ENCODE measurements around the gene NOCT.
"Not testable (repeated sequence)": the region's sequence is repeated elsewhere in the genome, so short reads cannot be mapped to it uniquely, and the experiment has no call there.

Gene NOCT

GRCh38 chr4:139050446-139050845 lies 34.9 kb downstream of the NOCT start:
- TF ChIP-seq ZFX (IDR thresholded peaks at IDR 0.05; ENCODE audit: borderline replicate concordance), result no peak
- TF ChIP-seq, protein P1, sequence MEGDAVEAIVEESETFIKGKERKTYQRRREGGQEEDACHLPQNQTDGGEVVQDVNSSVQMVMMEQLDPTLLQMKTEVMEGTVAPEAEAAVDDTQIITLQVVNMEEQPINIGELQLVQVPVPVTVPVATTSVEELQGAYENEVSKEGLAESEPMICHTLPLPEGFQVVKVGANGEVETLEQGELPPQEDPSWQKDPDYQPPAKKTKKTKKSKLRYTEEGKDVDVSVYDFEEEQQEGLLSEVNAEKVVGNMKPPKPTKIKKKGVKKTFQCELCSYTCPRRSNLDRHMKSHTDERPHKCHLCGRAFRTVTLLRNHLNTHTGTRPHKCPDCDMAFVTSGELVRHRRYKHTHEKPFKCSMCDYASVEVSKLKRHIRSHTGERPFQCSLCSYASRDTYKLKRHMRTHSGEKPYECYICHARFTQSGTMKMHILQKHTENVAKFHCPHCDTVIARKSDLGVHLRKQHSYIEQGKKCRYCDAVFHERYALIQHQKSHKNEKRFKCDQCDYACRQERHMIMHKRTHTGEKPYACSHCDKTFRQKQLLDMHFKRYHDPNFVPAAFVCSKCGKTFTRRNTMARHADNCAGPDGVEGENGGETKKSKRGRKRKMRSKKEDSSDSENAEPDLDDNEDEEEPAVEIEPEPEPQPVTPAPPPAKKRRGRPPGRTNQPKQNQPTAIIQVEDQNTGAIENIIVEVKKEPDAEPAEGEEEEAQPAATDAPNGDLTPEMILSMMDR (IDR thresholded peaks at IDR 0.05), result no peak

GRCh38 chr4:139053909-139054308 lies 38.3 kb downstream of the NOCT start:
- no peak overlapping the region for H3K27ac ChIP-seq
- TF ChIP-seq ZFX (IDR thresholded peaks at IDR 0.05; ENCODE audit: borderline replicate concordance), result no peak
- TF ChIP-seq, protein P1 (IDR thresholded peaks at IDR 0.05), result no peak

More at GRCh38 chr4:139050446-139050845, 34.9 kb downstream of the NOCT start:
- no peak overlapping the region for H3K27ac ChIP-seq

DNA sequence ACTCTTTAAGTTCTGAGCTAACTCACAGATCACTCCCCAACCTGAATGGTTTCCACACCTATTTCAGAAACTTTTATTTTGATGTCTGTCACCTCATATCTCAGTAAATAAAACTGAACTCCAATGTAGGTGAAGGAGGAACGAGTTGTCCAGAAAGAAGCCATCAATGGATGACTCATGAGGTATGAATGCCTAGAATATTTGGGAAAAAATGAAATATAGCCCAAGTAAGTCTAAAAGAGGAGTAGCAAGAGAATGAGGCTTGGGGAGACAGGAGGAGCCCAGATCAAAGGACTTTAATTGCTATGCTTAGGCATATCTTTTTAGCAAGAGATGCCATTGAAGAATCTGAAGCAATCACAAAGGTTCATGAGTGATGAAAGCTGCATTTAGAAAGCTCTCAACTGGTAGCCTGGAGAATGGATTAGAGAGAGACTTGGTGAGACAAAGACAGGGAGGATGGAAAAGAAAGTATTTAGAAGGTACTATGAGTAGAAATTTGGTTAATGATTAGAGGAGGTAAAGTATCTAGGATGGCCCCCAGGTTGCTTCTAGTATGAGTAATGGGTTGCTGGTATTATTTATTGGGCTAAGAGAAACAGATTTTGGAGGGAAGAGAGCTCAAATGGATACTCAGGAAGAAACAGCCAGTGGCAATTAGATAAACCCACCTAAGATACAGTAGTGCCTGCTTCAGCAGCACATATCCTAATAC lies 39.4 kb downstream of the NOCT start:
- H3K27ac ChIP-seq, result no peak overlapping the region
- TF ChIP-seq, protein P1 (IDR thresholded peaks at IDR 0.05), result no peak
- TF ChIP-seq ZFX (IDR thresholded peaks at IDR 0.05; ENCODE audit: borderline replicate concordance), result no peak

DNA sequence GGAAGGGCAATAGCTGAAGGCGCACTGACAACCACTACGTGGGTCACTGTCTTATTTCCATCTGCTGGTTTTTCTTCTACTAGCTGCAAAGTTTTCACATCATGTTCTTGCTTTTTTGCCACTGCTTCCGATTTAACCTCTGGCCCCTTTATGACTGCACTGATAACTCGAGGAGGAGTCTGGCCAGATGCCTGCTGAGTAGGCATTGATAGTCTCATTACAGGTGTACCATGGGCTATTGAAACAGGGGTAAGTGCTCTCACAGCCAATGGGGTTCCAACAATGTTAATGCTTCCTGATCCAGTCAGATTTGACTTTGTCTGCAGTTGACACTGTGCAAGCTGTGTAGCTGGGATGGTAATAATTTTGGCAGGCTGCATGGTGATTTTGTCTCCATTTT lies 43.4 kb downstream of the NOCT start:
- not testable (repeated sequence) for H3K27ac ChIP-seq

- TF ChIP-seq, protein P1 (IDR thresholded peaks at IDR 0.05), result no peak
- no peak for TF ChIP-seq ZFX (IDR thresholded peaks at IDR 0.05; ENCODE audit: borderline replicate concordance)
- H3K27ac ChIP-seq, result no peak overlapping the region
These were observed 45.0 kb downstream of the NOCT start for GRCh38 chr4:139060591-139060990.

- TF ChIP-seq, protein P1 (IDR thresholded peaks at IDR 0.05), result no peak
- TF ChIP-seq ZFX (IDR thresholded peaks at IDR 0.05; ENCODE audit: borderline replicate concordance), result no peak
- H3K27ac ChIP-seq, result 0 out of 2 replicates have a peak overlapping the region, but pooled peaks have one; percentile 0
These were observed 60.6 kb downstream of the NOCT start for GRCh38 chr4:139076016-139076744.

DNA sequence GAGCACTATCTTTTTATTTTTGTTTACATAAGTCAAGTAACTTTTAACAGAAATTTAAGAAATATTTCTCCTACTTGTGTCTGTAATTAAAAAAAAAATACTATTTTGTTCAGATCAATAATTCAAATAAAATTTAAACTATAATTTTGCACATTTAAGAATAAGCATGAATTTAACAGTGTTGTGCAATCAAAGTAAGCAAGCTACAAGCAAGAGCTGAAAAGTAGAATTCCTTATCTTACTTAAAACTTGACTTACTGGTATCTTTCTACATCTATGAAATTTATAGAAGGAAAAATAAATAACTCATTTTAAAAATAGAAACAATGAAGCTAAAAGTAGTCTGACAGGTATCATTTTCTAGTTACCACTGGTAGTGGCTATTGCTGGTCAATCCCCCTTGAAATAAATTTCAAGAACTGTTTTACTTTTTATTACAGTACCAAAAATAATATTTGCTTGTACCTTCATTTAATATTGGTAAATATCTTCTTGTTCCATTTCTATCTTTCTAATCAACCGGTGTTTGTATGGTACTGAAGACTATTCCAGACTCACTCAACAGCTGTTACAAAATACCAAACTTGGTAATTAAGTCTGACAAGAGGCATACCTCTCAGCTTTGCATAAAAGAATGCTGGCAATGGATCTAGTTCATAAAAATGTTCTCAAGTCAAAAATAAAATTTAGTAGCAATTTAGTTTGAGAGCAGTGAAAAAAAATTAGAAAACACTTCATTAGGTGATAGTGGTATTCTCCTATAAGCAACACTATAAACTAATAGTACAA lies 62.2 kb downstream of the NOCT start:
- peak overlapping the region; percentile 32 for H3K27ac ChIP-seq
- TF ChIP-seq ZFX (IDR thresholded peaks at IDR 0.05; ENCODE audit: borderline replicate concordance), result no peak
- TF ChIP-seq, protein P1 (IDR thresholded peaks at IDR 0.05), result no peak

Measured in 22Rv1 (cell line).